Renal pelvis (tissue), 4 donors: ENCODE measurements around the gene PCDH9. TPM values are rescaled to one million over a fixed set of nuclear protein-coding genes. Genes with fewer than 3 reads are reported as not detected.
"Not testable (repeated sequence)": the region's sequence is repeated elsewhere in the genome, so short reads cannot be mapped to it uniquely, and the experiment has no call there.

ENCODE experiments used
- DNase-seq: peaks from one replicate; pipeline ENCODE4 v3.0.0-alpha.2; 2013
- polyA plus RNA-seq, 3 donors: library from polyadenylated mRNA; unstranded; fragments of 120-200 nt; gene quantifications; one replicate each; pipeline ENCODE4 v1.2.1, GENCODE V29; 2013; ENCODE audit not compliant: insufficient read length in 3 of 3

Gene PCDH9
- polyA plus RNA-seq, 3 donors: 13.7 to 14.1 (median 13.7) TPM

DNA sequence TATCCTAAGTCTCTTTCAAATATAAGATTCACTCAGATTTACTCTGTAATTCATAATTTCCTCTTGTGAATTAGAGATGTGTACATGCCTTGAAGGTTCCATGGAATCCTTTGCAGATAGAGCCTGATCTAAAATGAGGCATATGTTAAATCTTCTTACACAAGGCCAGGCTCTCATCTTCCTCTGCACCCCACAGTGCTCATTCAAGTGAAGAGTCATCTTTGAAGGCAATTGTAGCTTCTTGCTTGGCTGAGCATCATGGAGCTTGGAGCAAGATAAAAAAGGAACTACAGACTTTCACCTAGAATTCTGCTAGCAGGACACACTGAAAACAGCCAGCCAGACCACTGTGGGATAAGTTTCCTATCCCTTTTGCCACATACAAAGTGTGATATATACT lies 566.4 kb downstream of the PCDH9 start:
- no peak for DNase-seq

DNA sequence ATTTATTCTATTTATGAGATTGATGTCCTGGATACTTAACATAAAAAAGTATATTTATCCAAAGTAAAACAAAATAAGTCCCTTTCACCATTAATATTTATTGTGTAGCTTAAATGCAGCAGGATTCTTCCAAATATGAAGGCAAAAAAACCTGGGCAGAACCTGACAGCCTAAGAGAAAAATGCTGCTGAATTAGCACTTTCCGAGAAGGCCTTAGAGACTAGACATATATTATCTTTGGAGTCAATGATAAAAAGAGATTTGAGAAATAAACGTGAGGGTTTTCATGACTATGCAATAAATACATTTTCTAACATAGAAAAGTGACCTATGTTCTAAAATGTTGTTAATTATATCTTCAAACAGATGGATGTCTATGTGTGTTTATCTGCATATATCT lies 566.9 kb downstream of the PCDH9 start:
- DNase-seq: no peak

DNA sequence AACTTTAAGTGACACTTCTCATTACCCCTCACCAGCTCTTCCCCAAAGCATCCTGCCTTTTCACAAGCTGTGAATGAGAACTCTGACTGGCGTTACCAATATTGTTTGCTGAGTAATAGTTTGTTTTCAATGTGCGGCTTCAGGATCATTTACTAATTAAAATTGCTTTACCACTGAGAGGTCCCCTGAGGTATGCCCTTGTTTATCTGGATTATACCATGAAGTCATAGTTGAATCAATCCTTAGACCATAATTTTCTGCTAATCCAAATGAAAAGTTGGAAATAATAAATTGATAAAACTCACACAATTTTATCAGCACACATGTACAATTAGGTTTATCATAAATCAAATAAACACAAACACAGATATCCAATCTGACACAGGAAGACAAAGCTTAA lies 568.8 kb downstream of the PCDH9 start:
- DNase-seq: no peak

DNA sequence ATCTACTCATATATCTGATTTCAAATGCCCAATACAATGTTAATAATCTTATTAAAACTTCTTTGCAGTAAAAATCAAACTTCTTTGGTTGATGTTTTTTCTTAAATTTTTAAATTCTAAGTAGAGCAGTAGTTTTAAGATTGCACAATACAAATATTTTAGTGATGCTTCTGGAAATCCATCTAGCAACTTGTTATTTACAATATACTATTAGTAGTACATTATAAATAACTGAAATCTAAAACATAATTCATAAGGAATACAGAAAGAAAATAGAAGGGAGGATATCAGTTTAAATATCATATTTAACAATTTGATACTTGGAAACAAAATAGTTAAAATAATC lies 569.7 kb downstream of the PCDH9 start:
- DNase-seq: no peak

DNA sequence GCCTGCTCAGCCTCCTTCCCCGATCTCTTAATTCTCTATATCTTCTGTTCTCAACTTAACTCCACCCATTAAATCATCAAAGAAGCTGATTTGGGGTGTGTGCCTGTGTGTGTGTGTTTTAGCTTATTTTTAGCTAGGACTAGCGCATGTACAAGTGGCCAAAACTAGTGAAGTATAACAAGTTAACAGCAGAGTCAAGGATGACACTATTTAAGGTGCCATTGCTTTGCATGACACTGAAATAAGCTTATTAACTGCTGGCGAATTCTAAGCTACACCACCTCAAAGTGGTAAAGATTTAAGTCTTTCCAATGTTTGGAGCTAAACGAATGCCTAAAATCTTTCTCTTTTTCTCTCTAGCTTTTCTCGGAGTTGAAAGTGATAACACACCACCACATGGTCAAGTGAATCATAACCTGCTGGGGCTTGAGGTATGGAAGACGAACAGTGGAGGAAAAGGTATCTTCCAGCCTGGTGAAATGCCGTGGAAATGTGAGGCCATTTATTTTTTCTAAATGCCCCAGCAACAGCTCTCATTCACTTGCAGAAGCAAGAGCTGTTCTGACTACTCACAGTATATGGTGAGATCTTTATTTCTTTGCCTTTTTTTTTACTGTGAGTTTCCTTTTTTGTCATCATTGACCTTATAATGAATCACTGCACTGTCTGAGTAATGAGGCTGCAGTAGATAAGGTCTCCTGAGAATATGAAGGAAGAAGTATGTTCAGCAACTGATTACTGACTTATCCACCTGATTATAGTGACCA lies 570.3 kb downstream of the PCDH9 start:
- no peak for DNase-seq

DNA sequence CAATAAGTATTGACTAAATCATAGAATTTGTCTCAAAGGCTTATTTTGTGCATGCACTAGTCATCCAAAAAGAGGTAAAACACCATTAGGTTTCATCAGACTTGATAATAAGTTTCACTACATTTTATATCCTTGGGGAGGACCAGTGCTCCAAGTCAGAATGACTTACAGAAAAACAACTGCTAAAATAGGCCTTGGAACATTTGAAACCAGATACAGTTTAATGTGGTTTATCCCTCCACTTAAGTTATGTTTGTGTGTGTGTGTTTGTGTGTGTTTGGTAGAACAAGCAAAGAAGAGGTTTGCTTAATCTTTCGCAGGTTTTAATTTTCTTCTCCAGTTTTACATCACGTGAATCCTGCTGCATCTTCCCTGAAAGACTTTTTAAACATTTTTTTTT lies 570.9 kb downstream of the PCDH9 start:
- no peak for DNase-seq

DNA sequence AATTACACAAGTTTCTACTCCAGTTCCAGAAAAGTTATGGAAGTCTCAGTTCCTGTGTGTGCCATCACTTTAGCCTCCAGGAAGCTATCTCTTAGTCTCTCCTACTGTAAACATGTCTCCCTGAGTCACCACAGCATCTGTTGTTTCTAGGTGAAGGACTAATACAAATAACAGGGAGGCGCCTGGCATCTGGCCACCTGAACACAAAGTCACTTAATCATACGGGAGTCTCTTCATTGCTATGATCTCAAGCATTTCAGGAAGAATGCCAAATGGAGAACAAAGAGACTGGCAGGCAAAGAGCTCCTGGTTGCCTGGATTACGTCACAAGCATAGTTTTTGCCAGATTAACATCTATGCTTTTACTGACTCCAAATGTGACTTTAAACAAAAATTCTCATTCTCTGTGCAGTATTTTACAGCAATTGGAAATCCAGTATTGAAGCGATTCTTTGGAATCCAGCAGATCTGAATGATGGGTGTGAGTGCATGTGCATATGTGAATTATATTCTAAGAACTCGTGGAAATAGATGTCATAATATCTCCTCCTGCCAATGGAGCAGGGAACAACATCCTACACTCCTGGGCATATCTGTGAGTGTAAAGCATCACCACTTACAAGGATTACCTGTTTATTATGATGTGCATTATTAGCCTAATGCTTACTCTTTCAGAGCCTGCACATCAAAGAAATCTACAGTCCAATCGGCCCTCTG lies 572.8 kb downstream of the PCDH9 start:
- DNase-seq: no peak

DNA sequence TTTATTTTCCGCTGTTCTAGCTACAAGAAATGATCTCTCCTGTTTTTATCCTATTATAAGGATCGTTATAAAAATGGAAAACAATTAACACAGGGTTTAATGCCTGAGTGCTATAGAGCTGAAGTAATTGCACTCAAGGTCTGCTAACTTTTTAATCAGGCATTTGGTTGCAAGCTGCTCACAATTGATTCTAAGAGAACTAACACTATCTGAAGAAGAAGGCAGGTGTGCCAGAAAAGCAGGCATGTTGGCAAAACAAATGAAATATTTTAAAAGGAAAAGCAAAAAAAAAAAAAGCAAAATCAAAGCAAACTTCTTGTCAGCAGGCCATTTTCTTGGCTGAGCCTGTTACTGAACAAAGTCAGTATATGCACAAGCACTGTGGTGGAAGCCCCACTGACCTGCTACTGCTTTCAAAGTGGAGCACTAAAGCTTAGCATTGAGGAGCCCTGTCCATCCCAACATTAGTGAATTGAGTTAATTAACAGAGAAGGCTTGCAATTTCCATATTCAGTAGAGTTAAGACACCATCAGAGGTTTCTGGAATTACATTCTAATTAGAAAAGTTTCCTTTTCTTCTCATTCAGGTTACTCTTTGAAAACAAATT lies 574.2 kb downstream of the PCDH9 start:
- no peak for DNase-seq

DNA sequence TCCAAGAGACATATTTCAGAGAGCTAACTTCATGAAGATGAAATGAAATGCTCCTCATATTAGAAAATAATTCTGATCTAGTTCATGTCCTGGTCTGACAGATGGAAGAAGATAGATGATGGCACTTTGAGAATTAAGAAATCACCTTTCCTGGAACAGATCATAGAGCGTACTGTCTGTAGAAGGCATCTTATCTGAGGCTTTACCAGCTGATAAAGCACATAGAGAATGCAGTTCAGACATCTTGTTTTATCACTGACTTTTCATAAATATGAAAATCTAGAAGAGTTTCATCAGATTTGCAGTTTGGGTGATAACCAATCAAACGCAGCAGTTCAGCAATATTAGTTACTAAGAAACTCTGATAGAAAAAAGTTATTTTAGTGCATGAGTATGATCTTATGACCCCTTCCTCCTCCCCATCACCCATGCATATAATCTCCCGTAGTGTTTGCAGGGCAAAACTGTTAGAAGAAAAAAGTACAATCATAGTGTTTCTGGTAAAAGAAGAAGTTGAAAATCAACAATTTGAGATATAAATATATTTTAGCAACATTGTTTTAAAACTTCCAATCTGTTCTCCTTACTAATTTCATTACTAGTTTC lies 585.2 kb downstream of the PCDH9 start:
- no peak for DNase-seq

DNA sequence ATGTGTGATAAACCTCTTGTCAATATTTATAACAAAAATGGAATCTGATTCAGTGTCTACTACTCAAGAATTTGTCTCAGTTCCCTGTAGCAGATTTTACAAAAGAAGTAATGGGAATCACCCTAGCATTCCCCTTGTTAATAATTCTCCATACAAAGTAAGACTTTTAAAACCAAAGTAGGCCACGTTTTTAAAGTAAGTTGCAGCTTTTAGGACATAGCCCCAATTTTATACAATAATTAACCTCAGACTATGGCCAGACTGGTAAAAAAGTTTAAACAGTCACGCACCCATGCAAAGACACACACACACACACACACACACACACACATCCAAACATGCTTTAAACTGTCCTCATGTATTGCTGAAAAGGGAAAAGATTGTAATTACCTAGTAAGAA lies 589.9 kb downstream of the PCDH9 start:
- DNase-seq: no peak

DNA sequence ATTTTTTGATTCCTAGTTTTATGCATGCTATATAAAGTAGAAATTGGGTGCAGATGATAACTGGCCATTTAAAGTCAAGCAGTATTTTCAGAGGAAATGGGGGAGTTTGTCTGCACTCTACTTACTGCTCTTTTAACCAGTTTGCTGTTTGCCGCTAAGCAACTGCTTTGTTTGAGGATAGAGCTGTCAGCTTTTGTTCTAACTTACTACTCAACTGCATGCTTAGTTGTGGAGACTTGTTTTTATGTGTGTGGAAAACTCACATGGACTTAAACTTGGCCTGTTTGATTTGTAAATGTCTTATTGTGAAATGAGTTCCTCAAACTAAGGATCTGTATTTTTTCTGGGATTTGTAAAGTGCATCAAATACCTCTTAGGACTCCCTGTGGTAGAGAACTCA lies 591.1 kb downstream of the PCDH9 start:
- no peak for DNase-seq

DNA sequence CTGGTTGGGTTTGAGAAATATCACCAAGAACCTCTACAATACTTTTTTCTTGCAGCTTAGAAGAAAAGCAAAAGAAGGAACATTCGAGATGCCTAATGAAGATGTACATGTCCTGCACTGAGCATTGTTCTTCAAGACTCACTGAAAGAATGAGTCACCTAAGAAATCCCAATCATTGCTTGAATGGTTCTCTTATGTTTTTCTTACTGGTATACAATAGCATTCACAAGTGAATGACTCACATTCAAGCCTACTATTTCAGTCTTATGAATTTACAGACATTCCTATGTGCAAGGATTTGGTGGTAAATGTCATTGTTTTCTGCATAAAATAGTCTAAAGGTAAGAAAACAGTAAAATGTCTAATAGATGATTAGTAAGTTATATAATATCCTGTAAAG lies 594.6 kb downstream of the PCDH9 start:
- no peak for DNase-seq

DNA sequence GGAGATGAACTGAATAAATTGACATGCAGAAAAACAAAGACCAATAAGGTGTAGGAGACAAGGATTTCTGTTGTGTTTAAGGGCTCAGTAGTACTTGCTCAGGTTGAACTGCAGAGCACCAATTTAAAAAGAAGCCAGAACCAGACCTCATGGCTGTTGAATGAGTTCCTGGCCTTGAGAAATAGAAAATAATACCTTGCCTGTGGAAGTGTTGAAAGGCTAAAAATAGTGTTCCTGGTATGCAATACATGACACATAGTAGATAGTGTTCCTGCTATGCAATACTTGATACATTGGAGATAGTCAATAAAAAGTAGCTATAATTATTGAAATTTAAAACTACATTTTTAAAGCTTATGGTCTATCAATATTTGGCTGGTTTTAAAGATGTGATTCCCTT lies 595.8 kb downstream of the PCDH9 start:
- no peak for DNase-seq

DNA sequence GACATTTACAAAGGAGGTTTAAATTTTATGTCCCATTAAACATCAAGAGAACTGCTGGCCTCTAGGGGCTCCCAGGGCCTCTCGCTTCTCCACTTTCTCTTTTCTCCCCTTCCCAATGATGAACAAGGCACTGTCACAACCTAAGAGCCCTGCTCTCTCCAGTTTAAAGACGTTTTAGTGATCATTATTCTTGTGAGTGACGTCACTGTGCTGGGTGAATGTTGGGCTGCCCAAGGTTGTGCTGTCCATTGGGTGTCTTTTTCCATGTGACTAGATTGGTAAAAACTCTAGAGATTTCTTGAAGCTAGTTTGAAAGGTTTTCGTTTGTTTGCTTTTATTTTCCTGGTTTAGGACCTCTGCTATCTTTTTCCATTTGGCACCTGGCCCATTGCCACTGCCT lies 602.6 kb downstream of the PCDH9 start:
- DNase-seq: no peak

DNA sequence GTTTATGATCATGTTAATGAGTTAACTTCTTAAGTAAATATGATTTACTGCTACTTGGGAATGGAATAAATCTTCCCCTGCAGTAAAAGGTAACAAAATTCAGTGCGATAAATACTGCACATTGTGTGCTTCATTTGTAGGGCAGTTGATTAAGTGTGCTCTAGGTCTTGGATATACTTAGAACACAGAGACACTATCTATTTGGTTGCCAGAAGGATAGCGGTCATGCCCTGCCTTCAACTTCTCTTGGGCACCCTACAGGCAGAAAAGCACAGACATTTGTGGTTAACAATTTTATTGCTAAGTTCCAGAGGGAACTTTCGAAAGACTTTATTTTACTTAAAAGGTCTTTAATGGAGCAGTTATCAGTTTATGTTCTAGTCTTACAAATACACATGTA lies 605.8 kb downstream of the PCDH9 start:
- DNase-seq: no peak

DNA sequence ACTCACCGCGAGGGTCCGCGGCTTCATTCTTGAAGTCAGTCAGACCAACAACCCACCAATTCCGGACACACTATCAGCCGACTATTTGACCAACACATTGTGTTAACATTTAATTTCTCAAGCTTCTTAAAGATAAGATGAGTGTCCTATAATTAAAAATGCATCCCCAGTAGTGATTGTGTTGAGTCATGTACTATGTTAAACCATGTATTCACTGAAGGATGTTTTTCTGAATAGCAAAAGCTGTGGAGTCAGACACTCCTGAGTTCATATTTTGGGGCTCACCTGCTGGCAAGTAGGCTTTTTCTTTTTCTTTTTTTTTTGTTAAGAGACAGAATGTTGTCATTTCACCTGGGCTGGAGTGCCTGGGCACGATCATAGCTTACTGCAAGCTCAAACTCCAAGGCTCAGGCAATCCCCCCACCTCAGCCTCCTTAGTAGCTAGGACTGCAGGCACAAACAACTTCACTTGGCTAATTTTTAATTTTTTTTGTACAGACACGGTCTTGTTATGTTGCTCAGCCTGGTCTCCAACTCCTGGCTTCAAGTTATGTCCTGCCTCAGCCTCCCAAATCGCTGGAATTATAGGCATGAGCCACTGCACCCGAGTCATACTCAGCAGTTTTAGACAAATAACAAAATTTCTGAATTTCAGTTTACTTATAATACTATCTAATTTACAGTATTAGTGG lies 606.9 kb downstream of the PCDH9 start:
- no peak for DNase-seq

DNA sequence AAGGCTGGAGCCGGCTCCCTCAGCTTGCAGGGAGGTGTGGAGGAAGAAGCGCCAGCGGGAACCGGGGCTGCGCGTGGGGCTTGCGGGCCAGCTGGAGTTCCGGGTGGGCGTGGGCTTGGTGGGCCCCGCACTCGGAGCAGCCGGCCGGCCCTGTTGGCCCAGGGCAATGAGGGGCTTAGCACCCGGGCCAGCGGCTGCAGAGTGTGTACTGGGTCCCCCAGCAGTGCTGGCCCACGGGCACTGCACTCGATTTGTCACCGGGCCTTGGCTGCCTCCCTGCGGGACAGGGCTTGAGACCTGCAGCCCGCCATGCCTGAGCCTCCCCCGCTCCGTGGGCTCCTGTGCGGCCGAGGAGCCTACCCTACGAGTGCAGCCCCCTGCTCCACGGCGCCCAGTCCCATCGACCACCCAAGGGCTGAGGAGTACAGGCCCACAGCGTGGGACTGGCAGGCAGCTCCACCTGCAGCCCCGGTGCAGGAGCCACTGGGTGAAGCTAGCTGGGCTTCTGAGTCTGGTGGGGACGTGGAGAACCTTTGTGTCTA lies 608.2 kb downstream of the PCDH9 start:
- DNase-seq: not testable (repeated sequence)

DNA sequence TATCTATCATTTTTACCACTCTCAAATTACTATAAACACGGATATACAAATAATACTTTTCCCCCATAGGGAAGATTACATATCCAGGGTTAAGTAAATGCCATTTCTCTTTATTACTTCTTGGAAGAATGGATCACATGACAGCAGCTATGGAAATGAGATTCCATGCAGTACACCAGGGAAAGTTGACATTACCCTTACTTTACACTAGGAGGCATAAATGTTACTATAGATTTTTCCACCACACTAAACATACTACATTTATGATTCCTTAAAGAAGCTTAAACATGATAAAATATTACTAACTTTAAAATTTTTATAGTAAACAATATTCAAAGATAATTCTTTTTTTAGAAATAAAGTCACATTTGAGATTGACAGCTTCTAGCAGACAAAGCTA lies 611.4 kb downstream of the PCDH9 start:
- DNase-seq: no peak

DNA sequence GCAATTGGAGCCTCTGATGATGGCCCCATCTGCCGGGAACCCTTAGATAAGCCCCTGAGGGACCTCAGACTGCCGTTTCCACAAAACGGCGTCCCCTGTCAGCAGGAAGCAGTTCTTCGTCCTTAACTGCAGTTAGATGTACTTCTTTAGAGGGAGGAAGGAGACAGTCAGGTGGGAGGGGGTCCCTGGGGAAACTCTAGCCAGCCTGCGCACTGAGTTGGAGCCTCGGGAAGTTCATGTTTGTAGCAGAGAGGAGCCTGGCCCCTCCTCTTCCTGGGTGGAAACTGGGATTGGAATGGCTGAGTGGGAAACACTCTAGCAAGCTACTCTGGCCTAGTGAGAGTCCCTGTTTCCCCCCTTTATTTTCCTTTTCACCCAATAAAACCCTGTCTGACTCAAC lies 612.4 kb downstream of the PCDH9 start:
- no peak for DNase-seq

DNA sequence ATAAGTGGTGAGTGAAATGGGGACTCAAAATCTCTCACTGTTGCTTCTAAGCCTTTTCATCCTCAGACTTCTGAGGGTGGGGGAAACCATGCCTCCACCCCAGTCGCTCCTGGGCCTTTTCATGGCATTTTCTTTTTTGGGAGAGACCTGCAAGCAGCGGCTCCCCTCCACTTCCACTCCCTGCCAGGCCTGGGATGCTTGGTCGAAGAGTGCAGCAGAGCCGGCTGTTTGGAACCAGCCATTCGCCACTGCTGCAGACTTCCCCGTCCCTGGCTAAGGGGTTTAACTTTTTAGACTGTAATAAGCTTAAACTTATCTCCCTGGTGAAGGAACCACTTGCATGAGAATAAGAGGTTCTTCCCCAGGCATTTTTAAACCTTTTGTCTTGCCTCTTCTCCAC lies 617.2 kb downstream of the PCDH9 start:
- DNase-seq: no peak

DNA sequence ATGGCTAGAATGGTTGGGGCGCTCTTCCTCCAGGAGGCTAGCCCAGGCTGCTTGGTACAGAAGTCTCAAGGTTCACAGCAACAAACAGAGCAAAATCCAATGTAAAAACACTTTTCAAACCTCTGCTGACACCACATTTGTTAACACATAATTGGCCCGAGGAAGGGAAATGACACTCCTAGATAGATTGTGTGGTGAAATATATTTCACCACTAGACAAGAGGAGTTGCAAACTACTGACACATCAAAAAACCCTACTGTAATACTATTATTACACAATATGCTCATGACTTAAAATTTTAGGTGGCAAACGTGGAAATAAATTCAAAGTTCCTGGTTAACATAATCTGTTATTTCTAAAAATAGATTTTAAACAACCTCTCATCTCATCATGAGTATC lies 643.6 kb downstream of the PCDH9 start:
- DNase-seq: no peak

DNA sequence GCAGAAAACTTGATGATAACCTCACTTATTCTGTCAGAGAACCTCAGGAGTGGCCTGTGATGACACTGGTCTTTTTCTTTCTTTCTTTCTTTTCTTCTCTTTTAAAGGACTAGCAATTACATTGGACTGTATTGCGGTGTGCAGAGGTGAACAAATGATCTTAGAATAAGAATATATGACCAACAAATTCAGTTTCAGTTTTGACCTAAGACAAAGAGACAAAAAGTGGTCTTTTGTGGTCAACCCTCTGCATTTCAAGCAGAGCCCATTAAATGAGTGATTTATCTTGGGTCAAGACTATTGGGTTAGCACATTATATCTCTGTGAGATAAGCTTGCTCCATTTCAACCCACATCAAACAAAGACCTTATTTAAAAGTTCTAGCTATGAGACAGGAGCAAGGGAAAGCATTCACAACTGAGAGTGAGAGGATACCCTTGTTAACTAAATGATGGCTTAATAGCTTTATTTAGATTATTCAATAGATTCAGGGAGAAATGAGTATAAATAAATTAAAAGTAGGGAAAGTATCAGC lies 644.4 kb downstream of the PCDH9 start:
- DNase-seq: no peak
